Dedifferentiated amniotic fluid mesenchymal stem cell (primary cell): Measurements from ENCODE around the gene RNU7-1.

Experiments used
- DNase-seq: peaks from one replicate; pipeline ENCODE4 v3.0.0-alpha.2; 2016; ENCODE audit errors: extremely low spot score

RNU7-1 gene

DNA sequence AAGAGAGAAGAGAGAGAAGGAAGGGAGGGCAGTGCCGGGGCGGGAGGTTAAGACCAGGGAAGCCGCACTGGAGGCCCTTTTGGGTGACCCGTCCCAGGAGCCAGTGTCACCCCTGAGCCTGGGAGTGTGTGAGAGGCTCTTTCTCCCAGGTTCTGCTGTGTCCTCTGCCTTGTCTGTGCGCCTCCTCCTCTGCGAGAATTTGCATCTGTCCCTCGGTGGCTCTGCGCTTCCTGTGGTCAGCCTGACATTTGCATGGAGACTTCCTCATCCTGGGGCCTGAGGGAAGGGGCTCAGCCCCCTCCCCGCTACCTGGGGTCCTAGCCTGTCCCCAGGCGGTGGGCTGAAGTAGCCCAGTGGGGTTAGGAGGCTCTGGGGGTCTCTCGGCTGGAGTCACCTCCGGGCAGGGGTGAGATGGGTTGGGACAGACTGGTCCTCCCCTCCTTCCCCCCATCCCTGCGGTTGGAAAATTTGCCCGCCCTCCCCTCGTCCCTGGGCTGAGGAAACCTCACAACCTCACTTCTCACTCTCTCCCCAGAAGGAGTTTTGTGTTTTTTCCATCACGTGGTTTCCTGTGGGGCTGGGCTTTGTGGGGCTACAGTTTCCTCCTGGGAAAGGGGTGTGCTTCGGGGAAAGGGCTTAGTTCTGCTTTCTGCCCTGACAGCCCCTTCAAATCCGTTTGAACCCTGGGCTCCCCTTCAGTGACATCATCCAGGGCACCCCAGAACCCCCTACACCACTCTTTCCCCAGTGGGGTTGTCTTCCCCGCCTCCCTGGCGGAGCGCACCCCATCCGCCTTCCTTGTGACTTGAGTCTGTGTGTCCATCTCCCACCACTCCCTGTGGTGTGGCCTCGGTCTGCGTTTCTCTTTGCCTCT lies 10.1 kb downstream of the RNU7-1 start:
- DNase-seq = no peak

DNA sequence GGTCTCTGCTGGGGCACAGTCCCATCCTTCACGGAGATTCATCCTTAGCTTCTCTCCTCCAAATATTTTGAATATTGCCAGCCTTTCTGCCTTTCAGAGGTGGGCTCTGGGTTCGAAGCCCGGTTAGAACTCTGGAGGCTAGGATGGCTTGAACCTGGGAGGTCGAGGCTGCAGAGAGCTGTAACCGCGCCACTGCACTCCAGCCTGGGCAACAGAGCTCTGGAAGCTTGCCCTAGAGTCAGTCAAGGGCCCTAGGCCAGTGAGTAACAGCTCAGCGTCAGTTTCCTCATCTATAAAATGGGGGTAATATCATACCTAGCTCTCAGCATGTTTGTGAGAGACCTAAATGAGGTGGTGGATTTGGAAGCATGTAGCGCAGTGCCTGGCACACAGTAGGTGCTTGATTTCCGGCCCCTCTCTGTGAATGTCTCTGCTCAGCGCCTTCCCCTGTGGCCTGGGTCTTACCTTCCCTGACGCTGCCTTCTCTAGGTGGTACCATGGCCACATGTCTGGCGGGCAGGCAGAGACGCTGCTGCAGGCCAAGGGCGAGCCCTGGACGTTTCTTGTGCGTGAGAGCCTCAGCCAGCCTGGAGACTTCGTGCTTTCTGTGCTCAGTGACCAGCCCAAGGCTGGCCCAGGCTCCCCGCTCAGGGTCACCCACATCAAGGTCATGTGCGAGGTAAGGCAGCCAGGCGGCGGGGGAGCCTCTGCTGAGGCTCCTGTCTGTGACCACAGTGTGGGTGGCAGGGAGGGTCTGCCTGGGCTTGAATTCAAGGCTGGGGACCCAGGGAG lies 10.9 kb downstream of the RNU7-1 start:
- DNase-seq = no peak

DNA sequence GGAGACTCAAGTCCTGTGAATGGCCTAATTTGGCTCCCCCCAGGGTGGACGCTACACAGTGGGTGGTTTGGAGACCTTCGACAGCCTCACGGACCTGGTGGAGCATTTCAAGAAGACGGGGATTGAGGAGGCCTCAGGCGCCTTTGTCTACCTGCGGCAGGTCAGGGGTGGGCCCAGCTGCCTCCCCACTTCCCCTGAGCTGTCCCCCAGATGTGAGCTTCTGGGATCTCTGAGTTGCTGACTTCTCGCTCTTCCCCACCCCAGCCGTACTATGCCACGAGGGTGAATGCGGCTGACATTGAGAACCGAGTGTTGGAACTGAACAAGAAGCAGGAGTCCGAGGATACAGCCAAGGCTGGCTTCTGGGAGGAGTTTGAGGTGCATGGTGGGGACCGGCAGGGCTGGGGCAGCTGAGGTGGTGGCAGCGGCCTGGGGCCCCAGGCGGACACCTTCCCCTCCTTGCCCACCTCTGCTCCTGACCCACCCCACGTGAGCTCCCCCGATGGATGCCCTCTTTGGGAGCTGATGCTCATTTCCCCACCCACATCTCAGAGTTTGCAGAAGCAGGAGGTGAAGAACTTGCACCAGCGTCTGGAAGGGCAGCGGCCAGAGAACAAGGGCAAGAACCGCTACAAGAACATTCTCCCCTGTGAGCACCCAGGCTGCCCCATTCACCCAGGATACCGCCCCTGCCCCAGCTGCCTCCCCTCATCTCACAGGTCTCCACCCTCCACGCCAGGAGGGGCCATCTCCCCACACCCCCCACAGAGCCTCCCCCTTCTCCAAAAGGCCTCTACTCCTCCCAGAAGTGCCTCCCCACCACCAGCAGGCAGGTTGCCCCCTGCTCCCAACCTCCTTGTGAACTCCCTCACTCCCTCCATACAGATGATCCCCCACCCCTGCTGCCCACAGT lies 11.7 kb downstream of the RNU7-1 start:
- DNase-seq = no peak

DNA sequence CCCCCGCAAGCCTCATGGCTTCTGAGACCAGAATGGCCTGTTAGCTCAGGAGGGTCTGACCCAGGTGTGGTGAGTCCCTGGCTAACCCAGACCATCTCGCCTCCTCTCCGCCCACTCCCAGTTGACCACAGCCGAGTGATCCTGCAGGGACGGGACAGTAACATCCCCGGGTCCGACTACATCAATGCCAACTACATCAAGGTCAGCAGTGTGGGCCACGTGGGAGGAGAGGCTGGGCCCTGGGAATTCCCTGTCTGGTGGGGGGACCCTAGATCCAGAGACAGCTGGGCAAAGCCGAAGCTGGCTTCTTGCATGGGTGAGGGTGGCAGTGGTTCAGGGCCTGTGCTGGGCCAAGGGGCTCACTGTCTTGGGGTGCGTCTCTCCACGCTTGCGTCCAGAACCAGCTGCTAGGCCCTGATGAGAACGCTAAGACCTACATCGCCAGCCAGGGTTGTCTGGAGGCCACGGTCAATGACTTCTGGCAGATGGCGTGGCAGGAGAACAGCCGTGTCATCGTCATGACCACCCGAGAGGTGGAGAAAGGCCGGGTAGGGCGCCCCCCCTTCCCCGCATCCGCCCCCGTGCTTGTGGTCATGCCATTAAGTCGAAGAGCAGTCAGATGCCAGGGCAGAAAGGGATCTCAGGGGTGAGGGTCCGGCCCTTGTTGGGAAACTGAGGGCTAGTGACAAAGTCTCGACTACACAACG lies 12.6 kb downstream of the RNU7-1 start:
- DNase-seq = no peak

DNA sequence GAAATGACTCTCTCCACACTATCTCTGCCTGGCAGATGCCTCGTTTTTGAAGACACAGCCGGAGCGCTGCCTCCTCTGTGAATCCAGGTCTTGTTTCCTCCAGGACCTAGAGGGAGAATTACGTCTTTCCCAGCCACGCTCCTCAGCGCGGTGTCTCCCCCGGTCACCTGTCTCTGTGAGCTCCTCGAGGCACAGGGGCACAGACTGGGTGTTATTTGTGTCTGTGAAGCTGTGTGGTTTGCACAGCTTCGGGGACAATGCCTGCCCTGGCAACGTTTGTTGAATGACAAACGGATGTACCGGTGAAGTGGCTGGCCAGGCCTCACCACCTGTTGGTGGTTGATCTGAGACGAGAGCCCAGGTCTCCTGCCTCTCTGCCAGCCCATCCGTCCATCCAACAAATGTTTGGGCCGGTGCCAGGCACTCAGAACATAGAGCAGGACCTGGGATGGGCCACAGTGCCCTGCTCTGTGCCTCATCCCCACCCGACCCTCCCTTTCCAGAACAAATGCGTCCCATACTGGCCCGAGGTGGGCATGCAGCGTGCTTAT lies 13.6 kb downstream of the RNU7-1 start:
- DNase-seq = no peak

DNA sequence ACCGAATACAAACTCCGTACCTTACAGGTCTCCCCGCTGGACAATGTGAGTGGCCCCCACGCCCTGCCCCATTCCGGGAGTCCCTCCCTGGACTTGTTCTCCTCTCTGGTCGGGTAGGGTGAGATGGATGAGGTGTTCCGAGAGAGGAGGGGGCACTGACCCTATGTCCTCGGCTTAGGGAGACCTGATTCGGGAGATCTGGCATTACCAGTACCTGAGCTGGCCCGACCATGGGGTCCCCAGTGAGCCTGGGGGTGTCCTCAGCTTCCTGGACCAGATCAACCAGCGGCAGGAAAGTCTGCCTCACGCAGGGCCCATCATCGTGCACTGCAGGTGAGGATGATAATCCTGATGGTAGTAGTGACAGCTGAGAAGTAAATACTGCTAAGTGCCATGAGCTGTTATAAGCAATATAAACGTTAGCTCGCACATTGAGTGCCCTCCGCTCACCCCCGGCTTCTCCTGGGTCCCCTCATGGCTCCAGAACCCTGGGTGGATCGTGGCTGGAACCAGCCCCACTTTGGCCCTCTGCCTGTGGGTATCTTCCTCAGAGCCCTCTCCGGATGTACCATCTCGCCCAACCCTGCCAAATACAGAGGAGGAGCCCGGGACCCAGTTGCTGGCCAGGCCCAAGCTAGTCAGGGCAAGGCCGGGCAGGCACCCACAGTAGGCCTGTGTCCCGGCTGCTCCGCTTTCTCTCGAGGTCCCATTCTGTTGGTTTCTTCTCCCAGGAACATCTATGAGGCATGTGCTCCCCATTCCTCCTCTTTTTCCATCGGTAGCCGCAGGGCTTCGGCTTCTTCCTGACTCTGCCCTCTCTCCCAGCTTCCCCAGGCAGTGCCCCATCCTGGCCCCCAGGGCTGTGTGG lies 14.4 kb downstream of the RNU7-1 start:
- no peak for DNase-seq

DNA sequence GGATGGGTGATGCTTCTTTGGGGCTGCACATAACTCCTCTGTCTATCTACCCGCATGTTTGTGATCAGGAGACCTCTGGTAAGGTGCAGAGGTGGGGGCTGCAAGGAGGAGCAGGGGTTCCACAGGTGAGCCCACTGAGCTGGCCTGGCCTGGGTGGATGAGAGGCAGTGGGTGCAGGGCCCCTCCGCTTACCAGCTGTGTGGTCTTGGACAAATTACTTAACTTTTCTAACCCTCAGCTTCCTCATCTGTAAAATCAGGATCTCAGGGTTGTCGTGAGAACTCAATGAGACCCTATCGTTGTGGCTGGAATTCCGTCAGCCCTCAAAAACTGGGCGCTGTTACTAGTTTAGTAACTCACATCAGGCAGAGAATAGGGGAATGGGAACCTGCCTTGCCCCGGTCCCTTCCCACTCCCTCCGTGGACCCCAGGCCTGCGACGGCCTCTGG lies 15.0 kb downstream of the RNU7-1 start:
- DNase-seq = no peak

DNA sequence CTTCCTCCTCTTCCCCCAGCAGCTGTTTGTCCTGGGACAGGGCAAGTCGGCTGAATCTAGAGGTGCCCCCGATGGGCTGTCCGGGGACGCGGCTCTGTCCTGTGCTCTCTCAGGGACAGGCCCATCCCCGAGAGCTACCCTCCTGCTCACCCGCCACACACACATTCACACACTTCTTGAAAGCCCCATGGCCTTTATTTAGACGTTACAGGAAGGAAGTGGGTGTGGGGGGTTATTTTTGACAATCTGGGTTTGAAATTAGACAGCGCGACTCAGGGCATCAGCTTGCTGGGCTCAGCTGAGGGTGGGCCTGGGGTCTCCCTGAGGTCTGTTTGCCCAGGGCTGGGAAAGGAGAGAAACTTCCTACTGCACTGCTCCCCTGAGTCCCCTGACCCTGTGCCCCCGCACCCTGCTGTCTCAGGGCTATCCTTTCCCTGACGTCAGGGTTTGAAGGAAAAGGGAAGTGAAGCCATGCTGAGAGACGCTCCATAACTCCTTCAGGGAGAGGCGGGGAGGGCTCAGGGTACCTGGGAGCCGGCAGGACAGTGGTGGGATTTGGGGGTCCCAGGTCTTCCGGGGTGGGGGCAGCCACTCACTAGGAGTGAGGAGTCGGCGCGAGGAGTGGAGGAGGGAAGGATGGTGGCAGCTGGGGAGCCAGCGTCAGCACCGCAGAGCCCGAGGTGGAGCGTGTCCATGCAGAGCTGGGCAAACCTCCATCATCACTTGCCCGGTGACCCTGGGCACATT lies 15.6 kb downstream of the RNU7-1 start:
- no peak for DNase-seq

DNA sequence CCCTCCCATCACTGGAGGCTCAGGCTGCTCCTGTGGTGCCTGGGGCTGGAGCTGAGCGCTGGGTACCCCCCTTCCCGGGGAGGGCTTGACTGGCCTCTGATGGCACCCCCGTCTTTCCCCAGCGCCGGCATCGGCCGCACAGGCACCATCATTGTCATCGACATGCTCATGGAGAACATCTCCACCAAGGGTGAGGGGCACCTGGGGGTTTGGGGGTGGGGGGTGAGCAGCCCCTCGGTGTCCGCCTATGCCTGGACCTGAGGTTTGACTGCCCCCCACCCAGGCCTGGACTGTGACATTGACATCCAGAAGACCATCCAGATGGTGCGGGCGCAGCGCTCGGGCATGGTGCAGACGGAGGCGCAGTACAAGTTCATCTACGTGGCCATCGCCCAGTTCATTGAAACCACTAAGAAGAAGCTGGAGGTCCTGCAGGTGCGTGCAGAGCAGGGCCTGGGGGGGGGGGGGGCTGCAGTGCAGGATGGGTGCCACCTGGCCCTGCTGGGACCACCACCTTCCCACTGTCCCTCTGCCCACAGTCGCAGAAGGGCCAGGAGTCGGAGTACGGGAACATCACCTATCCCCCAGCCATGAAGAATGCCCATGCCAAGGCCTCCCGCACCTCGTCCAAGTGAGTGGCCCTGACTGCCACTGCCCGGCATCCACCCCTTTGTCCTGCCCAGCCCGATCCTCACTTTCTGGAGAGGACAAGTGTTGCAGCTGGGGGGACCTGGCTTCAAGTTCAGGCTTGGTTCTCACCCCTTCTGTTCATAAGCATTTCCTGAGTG lies 16.4 kb downstream of the RNU7-1 start:
- DNase-seq = no peak

DNA sequence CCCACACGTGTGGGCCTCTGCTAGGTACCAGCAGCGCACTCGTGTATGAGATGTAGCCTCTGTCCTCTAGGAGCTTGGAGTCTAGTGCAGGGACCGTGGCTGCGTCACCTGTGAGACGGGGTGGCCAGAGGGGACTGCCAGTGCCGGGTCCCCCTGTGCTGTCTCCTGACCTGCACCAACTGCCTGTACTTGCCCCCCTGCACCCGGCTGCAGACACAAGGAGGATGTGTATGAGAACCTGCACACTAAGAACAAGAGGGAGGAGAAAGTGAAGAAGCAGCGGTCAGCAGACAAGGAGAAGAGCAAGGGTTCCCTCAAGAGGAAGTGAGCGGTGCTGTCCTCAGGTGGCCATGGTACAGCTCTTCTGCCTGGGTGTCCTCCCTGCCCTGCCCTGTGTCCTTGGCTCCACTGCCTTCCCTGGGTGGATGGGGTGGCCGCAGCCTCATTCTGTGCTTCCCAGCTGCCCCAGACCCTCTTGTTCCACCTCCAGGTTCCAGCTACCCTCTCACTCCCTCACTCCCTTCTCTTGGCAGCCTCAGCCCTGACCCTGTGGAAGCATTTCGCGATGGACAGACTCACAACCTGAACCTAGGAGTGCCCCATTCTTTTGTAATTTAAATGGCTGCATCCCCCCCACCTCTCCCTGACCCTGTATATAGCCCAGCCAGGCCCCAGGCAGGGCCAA lies 17.1 kb downstream of the RNU7-1 start:
- DNase-seq = no peak

DNA sequence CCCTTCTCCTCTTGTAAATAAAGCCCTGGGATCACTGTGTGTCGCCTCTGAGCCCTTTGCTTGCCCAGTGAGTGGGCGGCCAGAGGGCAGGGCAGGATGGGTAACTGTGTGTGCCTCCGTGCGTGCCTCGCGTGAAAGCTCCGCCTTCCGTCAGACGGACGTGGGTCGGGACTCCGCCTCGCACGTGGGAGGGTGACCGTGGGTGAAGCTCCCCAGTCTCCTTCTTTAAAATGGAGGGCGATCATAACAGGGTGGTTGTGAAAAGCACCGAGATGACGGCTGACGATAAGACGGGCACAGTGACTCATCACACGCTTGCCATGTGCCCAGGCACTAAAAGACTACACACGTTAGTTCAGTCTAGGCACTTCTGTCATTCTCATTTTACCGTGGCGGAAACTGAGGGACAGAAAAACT lies 17.7 kb downstream of the RNU7-1 start:
- no peak for DNase-seq

DNA sequence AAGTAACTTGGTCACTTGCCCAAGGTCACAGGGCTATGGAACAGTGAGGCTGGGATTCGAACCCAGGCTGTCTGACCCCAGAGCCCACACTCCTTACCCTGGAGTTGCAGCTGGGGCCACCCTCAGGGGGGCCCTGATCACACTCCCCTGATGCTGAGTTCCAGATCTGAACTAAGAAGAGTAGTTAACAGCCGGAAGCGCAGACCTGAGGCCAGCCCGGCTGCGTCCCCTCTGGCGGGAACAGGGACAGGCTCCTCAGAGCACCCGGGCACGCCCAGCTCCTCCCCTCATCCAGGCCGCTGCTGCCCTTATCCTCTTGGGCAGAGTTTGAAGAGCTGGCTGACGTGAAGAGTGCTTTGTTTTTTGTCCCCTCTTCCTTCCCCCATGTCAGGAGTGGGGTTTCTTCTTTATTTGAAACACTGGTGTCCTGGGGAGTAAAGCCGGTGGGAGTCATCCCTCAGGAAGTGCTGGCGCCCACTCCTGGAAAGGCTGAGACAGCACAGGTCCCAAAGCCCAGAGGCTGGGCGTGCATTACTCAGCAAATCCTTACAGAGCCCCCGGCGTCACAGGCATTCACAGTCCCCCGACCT lies 18.2 kb downstream of the RNU7-1 start:
- DNase-seq = peak; percentile 36

DNA sequence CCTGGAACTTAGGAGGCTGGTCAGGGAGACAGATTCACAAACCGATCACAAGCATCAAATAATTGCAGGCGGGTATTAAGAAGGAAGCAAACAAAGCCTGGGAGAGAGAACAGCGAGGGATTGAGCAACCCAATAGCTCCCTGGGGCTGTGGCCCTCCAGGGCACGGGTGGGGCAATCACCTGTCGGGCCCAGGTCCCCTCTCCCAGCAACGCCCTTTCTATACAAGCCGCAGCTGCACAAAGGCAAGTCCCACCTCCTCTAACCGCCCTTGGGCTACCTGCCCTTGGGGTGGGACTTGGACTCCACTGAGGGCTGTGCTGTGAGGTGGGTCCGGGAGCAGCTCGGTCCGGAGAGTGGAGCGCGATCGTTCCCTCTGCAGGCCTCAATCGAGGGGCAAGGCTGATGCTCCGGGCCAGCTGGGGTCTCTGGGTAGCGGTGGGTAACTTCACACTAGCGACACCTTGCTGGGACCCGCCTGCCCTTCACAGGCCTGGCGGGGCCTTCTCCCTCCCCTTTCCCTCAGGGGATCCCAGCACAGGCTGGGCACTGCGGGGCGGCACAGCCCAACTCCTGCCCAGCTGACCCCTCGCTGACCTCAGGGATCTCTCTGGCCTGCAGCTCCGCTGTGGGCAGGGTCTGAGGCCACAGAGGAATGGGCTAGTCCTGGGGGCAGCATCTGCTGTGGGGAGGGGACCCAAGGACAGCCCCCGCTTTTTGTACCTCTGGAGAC lies 18.8 kb downstream of the RNU7-1 start:
- DNase-seq = no peak

DNA sequence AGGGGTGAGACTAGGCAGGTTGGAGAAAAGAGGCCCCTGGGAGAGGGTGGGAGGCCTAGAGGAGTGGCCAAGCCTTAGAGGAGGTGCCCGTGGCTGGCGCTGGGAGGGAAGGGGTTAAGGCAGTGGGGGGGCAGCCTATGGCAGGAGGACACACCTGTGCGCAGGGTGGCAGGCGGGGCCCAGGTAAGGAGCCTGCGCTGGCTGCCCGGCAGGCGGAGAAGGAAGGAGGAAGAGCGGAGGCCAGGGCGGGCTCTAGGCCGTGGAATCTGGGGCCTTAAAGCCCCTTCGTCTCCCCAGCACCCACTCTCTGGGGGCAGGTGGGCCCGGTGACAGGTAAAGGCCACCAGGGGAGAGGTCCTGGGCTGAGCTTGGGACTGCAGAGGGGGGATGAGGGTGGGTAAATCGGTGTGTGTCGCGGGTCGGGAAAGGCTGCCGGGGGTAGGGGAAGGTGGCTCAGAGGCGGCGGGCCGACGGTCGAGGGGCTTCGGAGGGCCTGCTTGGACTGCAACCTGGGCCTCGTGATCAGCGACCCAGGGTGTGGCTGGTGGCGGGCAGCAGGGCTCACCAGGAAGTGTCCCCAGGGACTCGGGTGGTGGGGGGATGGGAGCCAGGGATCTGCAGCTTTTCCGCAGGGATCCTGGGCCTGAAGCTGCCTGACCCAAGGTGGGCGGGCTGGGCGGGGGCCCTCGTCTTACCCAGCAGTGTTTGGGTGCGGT lies 19.6 kb downstream of the RNU7-1 start:
- no peak for DNase-seq

DNA sequence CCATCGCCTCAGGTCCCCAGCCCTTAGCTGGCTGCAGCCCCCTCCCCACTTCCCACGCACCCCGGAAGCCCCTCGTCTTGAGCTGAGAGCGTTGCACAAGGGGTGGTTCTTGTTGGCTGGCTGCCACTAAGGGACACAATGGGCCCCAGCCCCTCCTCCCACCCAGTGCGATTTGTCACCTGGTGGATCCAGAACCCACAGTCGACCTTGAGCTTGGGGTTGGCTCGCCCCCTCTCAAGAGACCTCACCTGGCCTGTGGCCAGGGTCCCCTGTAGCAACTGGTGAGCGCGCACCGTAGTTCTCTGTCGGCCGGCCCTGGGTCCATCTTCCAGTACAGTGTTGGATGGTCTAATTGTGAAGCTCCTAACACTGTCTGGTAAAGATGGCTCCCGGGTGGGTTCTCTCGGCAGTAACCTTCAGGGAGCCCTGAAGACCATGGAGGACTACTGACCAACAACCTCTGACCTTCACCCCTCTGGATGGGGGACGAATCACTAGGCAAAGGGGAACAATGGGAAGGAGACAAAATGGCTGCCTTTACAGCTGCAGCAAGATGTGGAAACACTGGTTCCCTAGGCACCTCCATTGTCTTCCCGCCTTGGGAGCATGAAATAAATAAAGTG lies 20.3 kb downstream of the RNU7-1 start:
- no peak for DNase-seq

DNA sequence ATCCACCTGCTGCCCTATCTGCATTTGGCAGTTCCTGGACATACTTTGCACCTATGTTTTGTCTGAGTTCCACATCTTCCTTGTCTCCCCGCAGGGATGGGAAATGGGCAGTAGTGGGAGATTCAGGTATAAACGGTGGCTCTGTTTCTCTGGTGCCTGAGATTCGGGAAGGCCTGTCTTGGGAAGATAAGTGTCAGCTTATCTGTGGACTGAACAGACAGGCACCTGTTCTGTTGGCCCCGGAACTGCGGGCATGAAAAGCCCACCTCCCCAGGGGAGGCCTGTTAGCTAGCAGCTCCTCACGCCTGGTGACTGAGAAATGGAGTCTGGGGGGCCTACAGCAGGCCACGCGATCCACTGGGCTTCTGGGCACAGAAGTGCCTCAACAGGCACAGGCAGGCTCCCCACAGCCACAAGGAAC lies 21.0 kb downstream of the RNU7-1 start:
- no peak for DNase-seq
